ENCODE results near the gene CEACAM7.

DNA sequence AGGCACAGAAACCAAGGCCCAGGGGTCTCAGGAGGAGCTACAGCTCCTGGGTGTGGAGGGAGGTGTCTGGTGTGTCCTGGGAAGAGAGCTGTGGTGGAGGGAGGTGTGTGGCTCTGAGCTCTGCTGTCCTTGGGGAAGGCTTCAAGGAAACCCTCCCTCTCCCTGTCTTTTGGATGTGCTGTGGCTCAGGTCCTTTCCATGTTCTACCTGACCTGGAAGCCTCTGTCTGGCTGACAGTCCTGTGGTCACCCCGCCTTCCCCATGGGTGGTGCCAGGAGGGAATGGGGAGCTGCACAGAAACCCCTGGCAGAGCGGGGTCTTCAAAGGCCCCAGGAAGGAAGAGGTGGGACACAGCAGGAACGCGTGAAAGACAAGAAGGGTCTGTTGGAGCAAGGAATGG is 617 bp upstream of the CEACAM7 start:
- TF ChIP-seq, protein P1, sequence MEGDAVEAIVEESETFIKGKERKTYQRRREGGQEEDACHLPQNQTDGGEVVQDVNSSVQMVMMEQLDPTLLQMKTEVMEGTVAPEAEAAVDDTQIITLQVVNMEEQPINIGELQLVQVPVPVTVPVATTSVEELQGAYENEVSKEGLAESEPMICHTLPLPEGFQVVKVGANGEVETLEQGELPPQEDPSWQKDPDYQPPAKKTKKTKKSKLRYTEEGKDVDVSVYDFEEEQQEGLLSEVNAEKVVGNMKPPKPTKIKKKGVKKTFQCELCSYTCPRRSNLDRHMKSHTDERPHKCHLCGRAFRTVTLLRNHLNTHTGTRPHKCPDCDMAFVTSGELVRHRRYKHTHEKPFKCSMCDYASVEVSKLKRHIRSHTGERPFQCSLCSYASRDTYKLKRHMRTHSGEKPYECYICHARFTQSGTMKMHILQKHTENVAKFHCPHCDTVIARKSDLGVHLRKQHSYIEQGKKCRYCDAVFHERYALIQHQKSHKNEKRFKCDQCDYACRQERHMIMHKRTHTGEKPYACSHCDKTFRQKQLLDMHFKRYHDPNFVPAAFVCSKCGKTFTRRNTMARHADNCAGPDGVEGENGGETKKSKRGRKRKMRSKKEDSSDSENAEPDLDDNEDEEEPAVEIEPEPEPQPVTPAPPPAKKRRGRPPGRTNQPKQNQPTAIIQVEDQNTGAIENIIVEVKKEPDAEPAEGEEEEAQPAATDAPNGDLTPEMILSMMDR (IDR thresholded peaks at IDR 0.05): no peak
- TF ChIP-seq POLR2AphosphoS5 (IDR thresholded peaks at IDR 0.05): no peak

Measured in gastroesophageal sphincter (tissue), 3 donors.